SK-N-MC (cell line): Measurements from ENCODE around the gene HAND2.
A peak's percentile ranks its signal among the peaks of the same experiment; 100 is the strongest.

ENCODE experiments used
- DNase-seq: peaks from one replicate; pipeline ENCODE4 v3.0.0-alpha.2; 2011; ENCODE audit warnings: low read depth, low spot score
- H3K27ac ChIP-seq: fragments of 200-600 bp; sonication (generic); 2 replicates; pipeline ENCODE4 v1.5.1; 2016; ENCODE audit warnings: mixed run types
- H3K36me3 ChIP-seq: fragments of 200-600 bp; sonication (generic); 2 replicates; pipeline ENCODE4 v1.6.1; 2017; ENCODE audit warnings: antibody characterized with exemption, low read length, mixed read lengths; ENCODE audit not compliant: insufficient read depth
- H3K4me3 ChIP-seq: fragments of 200-600 bp; sonication (generic); 2 replicates; pipeline ENCODE4 v1.5.1; 2016
- H3K9ac ChIP-seq: fragments of 200-600 bp; sonication (generic); 2 replicates; pipeline ENCODE4 v1.8.0; 2017; ENCODE audit warnings: mixed run types, mixed read lengths; ENCODE audit not compliant: insufficient read length
- H3K9me3 ChIP-seq: fragments of 200-600 bp; sonication (generic); 2 replicates; pipeline ENCODE4 v1.6.1; 2017; ENCODE audit warnings: low read depth, mild to moderate bottlenecking, antibody characterized with exemption, low read length, moderate library complexity, mixed read lengths
- EZH2 ChIP-seq: fragments of 200-600 bp; sonication (generic); IDR thresholded peaks from one replicate; pipeline ENCODE4 v1.6.1; 2017; ENCODE audit warnings: antibody characterized with exemption
- FOXP2 ChIP-seq: optimal IDR thresholded peaks from 2 replicates; pipeline ENCODE3; 2011; ENCODE audit warnings: mild to moderate bottlenecking, moderate library complexity; ENCODE audit not compliant: insufficient read depth; ENCODE audit errors: extremely low read length, control extremely low read depth
- POLR2AphosphoS5 ChIP-seq: IDR thresholded peaks from 2 replicates; pipeline ENCODE4 v1.6.1; 2012; ENCODE audit warnings: mild to moderate bottlenecking, low read depth, low read length, borderline replicate concordance

Gene HAND2

GRCh38 chr4:173508386-173509035 lies 21.5 kb downstream of the HAND2 start:
- TF ChIP-seq FOXP2 (no peak), EZH2 (no peak), POLR2AphosphoS5 (no peak)
- H3K9ac ChIP-seq, result no peak overlapping the region
- H3K4me3 ChIP-seq, result no peak overlapping the region
- H3K36me3 ChIP-seq, result no peaks in the 10 kb centered on the region
- H3K27ac ChIP-seq, result no peak overlapping the region
- DNase-seq, result no peak
- H3K9me3 ChIP-seq, result no peaks in the 10 kb centered on the region

GRCh38 chr4:173507471-173508385 lies 22.3 kb downstream of the HAND2 start:
- H3K4me3 ChIP-seq, result no peak overlapping the region

GRCh38 chr4:173506597-173507211 lies 23.3 kb downstream of the HAND2 start:
- Histone ChIP-seq H3K36me3 (no peaks in the 10 kb centered on the region), H3K9ac (no peak overlapping the region), H3K27ac (no peak overlapping the region), H3K4me3 (no peak overlapping the region), H3K9me3 (no peaks in the 10 kb centered on the region)
- TF ChIP-seq FOXP2, result no peak
- TF ChIP-seq EZH2, result no peak
- no peak for TF ChIP-seq POLR2AphosphoS5
- no peak for DNase-seq

More at GRCh38 chr4:173507471-173508385, 22.3 kb downstream of the HAND2 start:
- no peak overlapping the region for H3K27ac ChIP-seq
- H3K9ac ChIP-seq, result no peak overlapping the region
- no peaks in the 10 kb centered on the region for H3K36me3 ChIP-seq
- no peak for DNase-seq
- no peaks in the 10 kb centered on the region for H3K9me3 ChIP-seq
- TF ChIP-seq FOXP2 (no peak), POLR2AphosphoS5 (no peak)

- Histone ChIP-seq H3K4me3 (peak overlapping the region; percentile 21; the same call in 1 of the 2 replicates), H3K9ac (no peak overlapping the region)
These were observed 24.0 kb downstream of the HAND2 start for GRCh38 chr4:173505924-173506518.

GRCh38 chr4:173504181-173504503 lies 25.9 kb downstream of the HAND2 start:
- H3K9ac ChIP-seq, result no peak overlapping the region
- no peaks in the 10 kb centered on the region for H3K36me3 ChIP-seq
- TF ChIP-seq FOXP2 (no peak), POLR2AphosphoS5 (no peak), EZH2 (no peak)
- no peak overlapping the region for H3K4me3 ChIP-seq
- H3K27ac ChIP-seq, result no peak overlapping the region
- no peak for DNase-seq
- no peaks in the 10 kb centered on the region for H3K9me3 ChIP-seq

More at GRCh38 chr4:173505924-173506518, 24.0 kb downstream of the HAND2 start:
- H3K9me3 ChIP-seq, result no peaks in the 10 kb centered on the region
- no peak for TF ChIP-seq FOXP2
- TF ChIP-seq POLR2AphosphoS5, result no peak
- no peak for TF ChIP-seq EZH2
- no peak for DNase-seq
- no peak overlapping the region for H3K27ac ChIP-seq
- no peaks in the 10 kb centered on the region for H3K36me3 ChIP-seq

GRCh38 chr4:173503330-173504180 lies 26.5 kb downstream of the HAND2 start:
- Histone ChIP-seq H3K9ac (no peak overlapping the region), H3K27ac (no peak overlapping the region), H3K36me3 (no peaks in the 10 kb centered on the region), H3K4me3 (no peak overlapping the region), H3K9me3 (no peaks in the 10 kb centered on the region)
- no peak for DNase-seq
- TF ChIP-seq FOXP2 (no peak), POLR2AphosphoS5 (no peak), EZH2 (no peak)

- Histone ChIP-seq H3K4me3 (no peak overlapping the region), H3K9ac (no peak overlapping the region), H3K27ac (no peak overlapping the region), H3K9me3 (no peaks in the 10 kb centered on the region), H3K36me3 (no peaks in the 10 kb centered on the region)
- TF ChIP-seq EZH2 (no peak), POLR2AphosphoS5 (no peak), FOXP2 (no peak)
- DNase-seq, result no peak
These were observed 27.7 kb downstream of the HAND2 start for GRCh38 chr4:173502282-173502681.
